SK-N-SH (cell line): ENCODE results near the gene CARS2. TPM values are rescaled to one million over a fixed set of nuclear protein-coding genes. Genes with fewer than 3 reads are reported as not detected.

Experiments used
- CTCF ChIA-PET: fragments of 300-600, 350-600 bp; formaldehyde crosslinking; extraction: SDS; loops from one replicate; lab custom pipeline; 2021; lab: Yijun Ruan, JAX
- POLR2A ChIA-PET: fragments of 350-600 bp; sonication (Branson Sonifier 250); formaldehyde crosslinking; extraction: SDS; loops from one replicate; lab custom pipeline; 2020; ENCODE audit warnings: antibody characterized with exemption, inconsistent platforms; lab: Yijun Ruan, JAX
- DNase-seq: peaks from one replicate; pipeline ENCODE4 v3.0.0; 2012
- H2AFZ ChIP-seq: fragments of 200-600 bp; sonication (generic); 2 replicates; pipeline ENCODE4 v1.8.1; 2016; ENCODE audit warnings: antibody characterized with exemption, mild to moderate bottlenecking, low read depth
- H3F3A ChIP-seq: fragments of 200-600 bp; sonication (generic); replicated peaks from 2 replicates; pipeline ENCODE3; 2016; ENCODE audit warnings: antibody characterized with exemption, mild to moderate bottlenecking; ENCODE audit not compliant: insufficient read depth
- H3K27ac ChIP-seq, 2 experiments: fragments of 200-500 bp in 1 of 2; fragments of 200-600 bp in 1 of 2; sonication (Bioruptor generic) in 1 of 2; sonication (generic), shearing (Covaris generic) in 1 of 2; 2 replicates each; pipeline versions ENCODE4 v1.5.1 to v1.6.1; 2014 to 2016; ENCODE audit warnings: low read depth in 2 of 2, inconsistent platforms in 1 of 2, low read length in 1 of 2, mild to moderate bottlenecking in 1 of 2, mixed read lengths in 1 of 2
- H3K27me3 ChIP-seq: fragments of 200-600 bp; sonication (generic), shearing (Covaris generic); 2 replicates; pipeline ENCODE4 v1.6.1; 2016; ENCODE audit warnings: mixed run types; ENCODE audit not compliant: insufficient read depth
- H3K36me3 ChIP-seq, 2 experiments: fragments of 200-500 bp in 1 of 2; fragments of 200-600 bp in 1 of 2; sonication (Bioruptor generic) in 1 of 2; sonication (generic) in 1 of 2; replicated peaks in 1 of 2; 2 replicates each; pipeline versions ENCODE3 to v1.5.1; 2014 to 2016; ENCODE audit warnings: low read length in 1 of 2, mild to moderate bottlenecking in 1 of 2; ENCODE audit not compliant: insufficient read depth in 2 of 2, control insufficient read depth in 1 of 2
- H3K4me1 ChIP-seq, 2 experiments: fragments of 200-500 bp in 1 of 2; fragments of 200-600 bp in 1 of 2; sonication (Bioruptor generic) in 1 of 2; sonication (generic), shearing (Covaris generic) in 1 of 2; 2 replicates each; pipeline versions ENCODE4 v1.5.1 to v1.6.1; 2014 to 2016; ENCODE audit warnings: low read depth in 1 of 2, low read length in 1 of 2, mixed run types in 1 of 2; ENCODE audit not compliant: insufficient read depth in 2 of 2, control insufficient read depth in 1 of 2
- H3K4me2 ChIP-seq: fragments of 200-600 bp; sonication (generic), shearing (Covaris generic); 2 replicates; pipeline ENCODE4 v1.6.1; 2017; ENCODE audit warnings: mixed run types
- H3K4me3 ChIP-seq, 2 experiments: fragments of 200-500 bp in 1 of 2; fragments of 200-600 bp in 1 of 2; sonication (Bioruptor generic) in 1 of 2; sonication (generic), shearing (Covaris generic) in 1 of 2; 2 replicates each; pipeline versions ENCODE4 v1.5.1 to v1.8.1; 2014 to 2016; ENCODE audit warnings: low read depth in 2 of 2, inconsistent platforms in 1 of 2, low read length in 1 of 2, mild to moderate bottlenecking in 1 of 2, mixed read lengths in 1 of 2, moderate library complexity in 1 of 2
- H3K79me2 ChIP-seq: fragments of 200-600 bp; sonication (generic); 2 replicates; pipeline ENCODE4 v1.8.1; 2017; ENCODE audit warnings: mild to moderate bottlenecking; ENCODE audit not compliant: insufficient read depth
- H3K9ac ChIP-seq: fragments of 200-600 bp; sonication (generic); 2 replicates; pipeline ENCODE4 v1.6.1; 2017; ENCODE audit warnings: mixed run types
- H3K9me2 ChIP-seq: fragments of 200-600 bp; sonication (generic); 2 replicates; pipeline ENCODE4 v1.6.1; 2017; ENCODE audit warnings: mixed run types
- H3K9me3 ChIP-seq: fragments of 200-600 bp; sonication (generic); 2 replicates; pipeline ENCODE4 v1.6.1; 2017; ENCODE audit warnings: mixed run types, mild to moderate bottlenecking, moderate library complexity
- H4K20me1 ChIP-seq: fragments of 200-600 bp; sonication (generic); 2 replicates; pipeline ENCODE4 v1.6.1; 2017; ENCODE audit warnings: mild to moderate bottlenecking, mixed run types; ENCODE audit not compliant: insufficient read depth
- CHD2 ChIP-seq: fragments of 150-350 bp; IDR thresholded peaks from 2 replicates; pipeline ENCODE4 v1.6.1; 2018; ENCODE audit warnings: low read length; ENCODE audit not compliant: partially characterized antibody
- ELF1 ChIP-seq: IDR thresholded peaks from 2 replicates; pipeline ENCODE4 v1.4.0; 2012
- EP300 ChIP-seq, 2 experiments: IDR thresholded peaks; 2 replicates each; pipeline versions ENCODE4 v1.4.0 to v1.6.1; 2012; ENCODE audit warnings: borderline replicate concordance in 1 of 2, low read depth in 1 of 2, low read length in 1 of 2
- EZH2phosphoT487 ChIP-seq: fragments of 200-600 bp; sonication (generic); IDR thresholded peaks from 2 replicates; pipeline ENCODE4 v1.6.1; 2017; ENCODE audit warnings: low read depth, mixed run types, mild to moderate bottlenecking, antibody characterized with exemption, moderate library complexity, borderline replicate concordance
- FOSL2 ChIP-seq: IDR thresholded peaks from 2 replicates; pipeline ENCODE4 v1.4.0; 2012; ENCODE audit warnings: low read depth, mild to moderate bottlenecking, moderate library complexity, borderline replicate concordance
- FOXM1 ChIP-seq: IDR thresholded peaks from 2 replicates; pipeline ENCODE4 v1.4.0; 2012; ENCODE audit warnings: low read depth, mild to moderate bottlenecking
- GATA2 ChIP-seq: sonication (generic); formaldehyde crosslinking; IDR thresholded peaks from 2 replicates; pipeline ENCODE4 v1.5.0; 2020; ENCODE audit warnings: mild to moderate bottlenecking, missing genetic modification reagents
- JUND ChIP-seq: IDR thresholded peaks from 2 replicates; pipeline ENCODE4 v1.4.0; 2012
- MXI1 ChIP-seq: IDR thresholded peaks from 2 replicates; pipeline ENCODE4 v1.6.1; 2012; ENCODE audit warnings: mild to moderate bottlenecking, low read depth, low read length, improper control_type of control experiment
- NFIC ChIP-seq: IDR thresholded peaks from 2 replicates; pipeline ENCODE4 v1.4.0; 2012; ENCODE audit warnings: borderline replicate concordance
- POLR2AphosphoS5 ChIP-seq: IDR thresholded peaks from 2 replicates; pipeline ENCODE4 v1.6.1; 2012; ENCODE audit warnings: low read depth, low read length
- RCOR1 ChIP-seq: fragments of 150-350 bp; IDR thresholded peaks from 2 replicates; pipeline ENCODE4 v1.6.1; 2017; ENCODE audit warnings: antibody characterized with exemption, low read length
- REST ChIP-seq: IDR thresholded peaks from 2 replicates; pipeline ENCODE4 v1.6.1; 2012; ENCODE audit warnings: mild to moderate bottlenecking, low read depth, low read length, moderate library complexity
- RFX5 ChIP-seq: IDR thresholded peaks from 2 replicates; pipeline ENCODE4 v1.6.1; 2012; ENCODE audit warnings: mild to moderate bottlenecking, improper control_type of control experiment, low read length
- RXRA ChIP-seq: IDR thresholded peaks from 2 replicates; pipeline ENCODE4 v1.4.0; 2012; ENCODE audit warnings: low read depth, mild to moderate bottlenecking, borderline replicate concordance
- SMC3 ChIP-seq: IDR thresholded peaks from 2 replicates; pipeline ENCODE4 v1.6.1; 2012; ENCODE audit warnings: low read depth, low read length, improper control_type of control experiment
- TAF1 ChIP-seq: IDR thresholded peaks from 2 replicates; pipeline ENCODE4 v1.6.1; 2012; ENCODE audit warnings: low read depth, mild to moderate bottlenecking, low read length, moderate library complexity, borderline replicate concordance
- TCF12 ChIP-seq: IDR thresholded peaks from 2 replicates; pipeline ENCODE4 v1.4.0; 2012
- TEAD4 ChIP-seq: IDR thresholded peaks from 2 replicates; pipeline ENCODE4 v1.4.0; 2012; ENCODE audit warnings: mild to moderate bottlenecking, borderline replicate concordance; ENCODE audit not compliant: insufficient read depth
- YY1 ChIP-seq: IDR thresholded peaks from 2 replicates; pipeline ENCODE4 v1.4.0; 2012; ENCODE audit warnings: low read depth, mild to moderate bottlenecking
- ZBTB33 ChIP-seq: IDR thresholded peaks from 2 replicates; pipeline ENCODE4 v1.4.0; 2012; ENCODE audit warnings: low read depth, borderline replicate concordance
- WGBS: methylation state at CpG from one replicate; pipeline ENCODE4 v1.1.6; 2017; ENCODE audit warnings: low lambda C conversion rate; 5-methylcytosine and 5-hydroxymethylcytosine counted together
- polyA plus RNA-seq, 3 experiments: library from polyadenylated mRNA; depleted of rRNA; stranded (reverse); fragments of >200 nt; gene quantifications; 2 replicates each; pipeline ENCODE4 v1.2.3, GENCODE V29; 2012

The CARS2 gene
- polyA plus RNA-seq, 1 of the 3 experiments (the other 2 are of a cell fraction) = 78.6 TPM

- Histone ChIP-seq H3K27ac (no peak overlapping the region), H3K27me3 (no peaks in the 10 kb centered on the region), H3K9me3 (no peaks in the 10 kb centered on the region), H4K20me1 (no peaks in the 10 kb centered on the region), H3K4me1 (peaks cover 0 to 4% of the 10 kb centered on the region in 2 experiments; a peak in 1 of 4 replicates), H3K9ac (no peak overlapping the region), H3F3A (no peaks in the 10 kb centered on the region), H3K4me2 (no peak overlapping the region), H2AFZ (no peak overlapping the region), H3K79me2 (no peaks in the 10 kb centered on the region), H3K9me2 (no peaks in the 10 kb centered on the region), H3K36me3 (peaks cover 0 to 17% of the 10 kb centered on the region in 2 experiments), H3K4me3 (no peak overlapping the region)
- POLR2A ChIA-PET = interaction anchor here (0.7 kb wide), 1 partner anchor 214 kb away, joined by 3 read pairs; no protein-coding TSS in a partner anchor
- TF ChIP-seq ZBTB33 = no peak
- no peak for TF ChIP-seq TEAD4
- CTCF ChIA-PET = interaction anchor here (1.0 to 1.7 kb wide), 2 partner anchors 11 to 15 kb away, joined by 3 to 4 read pairs; no protein-coding TSS in a partner anchor
- no peak for DNase-seq
- WGBS = 93% methylated on average over 13 of the region's 16 CpGs
Measured at GRCh38 chr13:110651726-110652230, 54.1 kb downstream of the CARS2 start.

GRCh38 chr13:110651271-110651670, 54.6 kb downstream of the CARS2 start:
- ChIA-PET CTCF (interaction anchor here (1.0 to 1.7 kb wide), 2 partner anchors 11 to 16 kb away, joined by 3 to 4 read pairs; no protein-coding TSS in a partner anchor), POLR2A (interaction anchor here (0.7 kb wide), 1 partner anchor 213 kb away, joined by 3 read pairs; no protein-coding TSS in a partner anchor)

GRCh38 chr13:110650436-110650835, 55.5 kb downstream of the CARS2 start:
- 95% methylated on average over 6 of the region's 14 CpGs for WGBS
- TF ChIP-seq TCF12 (no peak), REST (no peak), YY1 (no peak), RCOR1 (no peak), RFX5 (no peak), FOXM1 (no peak), TEAD4 (no peak), SMC3 (no peak)
- H3K9ac ChIP-seq = no peak overlapping the region
- H3K9me2 ChIP-seq = no peaks in the 10 kb centered on the region
- no peaks in the 10 kb centered on the region for H3K79me2 ChIP-seq
- no peak overlapping the region for H3K4me3 ChIP-seq
- no peak overlapping the region for H2AFZ ChIP-seq
- no peak for DNase-seq
- H3F3A ChIP-seq = no peaks in the 10 kb centered on the region
- H3K27me3 ChIP-seq = no peaks in the 10 kb centered on the region
- H3K4me2 ChIP-seq = no peak overlapping the region
- H3K36me3 ChIP-seq = peaks cover 0 to 19% of the 10 kb centered on the region in 2 experiments
- H4K20me1 ChIP-seq = no peaks in the 10 kb centered on the region
- POLR2A ChIA-PET = no interaction called here
- CTCF ChIA-PET = no interaction called here
- no peak overlapping the region for H3K27ac ChIP-seq
- peaks cover 0 to 4% of the 10 kb centered on the region in 2 experiments; a peak in 1 of 4 replicates for H3K4me1 ChIP-seq
- no peaks in the 10 kb centered on the region for H3K9me3 ChIP-seq

More at GRCh38 chr13:110651271-110651670, 54.6 kb downstream of the CARS2 start:
- H4K20me1 ChIP-seq = no peaks in the 10 kb centered on the region
- no peak overlapping the region for H3K4me2 ChIP-seq
- WGBS = 95% methylated on average over 8 of the region's 14 CpGs
- no peaks in the 10 kb centered on the region for H3K27me3 ChIP-seq
- no peaks in the 10 kb centered on the region for H3K9me2 ChIP-seq
- TF ChIP-seq EZH2phosphoT487 = no peak
- no peak for TF ChIP-seq ELF1
- no peak for TF ChIP-seq SMC3
- TF ChIP-seq POLR2AphosphoS5 = no peak
- TF ChIP-seq RXRA = no peak
- no peak for TF ChIP-seq EP300 (IDR thresholded peaks at IDR 0.05; ENCODE audit: borderline replicate concordance in 1 of 2, low read depth in 1 of 2, low read length in 1 of 2)
- no peak for TF ChIP-seq RFX5
- TF ChIP-seq CHD2 = no peak
- no peak for TF ChIP-seq JUND
- no peak for TF ChIP-seq NFIC
- no peak for TF ChIP-seq MXI1
- no peak for TF ChIP-seq TCF12
- no peak for TF ChIP-seq GATA2 (CRISPR knock-in tag)
- TF ChIP-seq FOSL2 = no peak
- TF ChIP-seq TAF1 = no peak
- H3K4me3 ChIP-seq = no peak overlapping the region
- peaks cover 0 to 17% of the 10 kb centered on the region in 2 experiments for H3K36me3 ChIP-seq
- no peaks in the 10 kb centered on the region for H3K9me3 ChIP-seq
- peaks cover 0 to 4% of the 10 kb centered on the region in 2 experiments; a peak in 1 of 4 replicates for H3K4me1 ChIP-seq
- H3K27ac ChIP-seq = no peak overlapping the region
- H3K79me2 ChIP-seq = no peaks in the 10 kb centered on the region
- no peak for DNase-seq
- no peak overlapping the region for H2AFZ ChIP-seq
- H3K9ac ChIP-seq = no peak overlapping the region
- no peaks in the 10 kb centered on the region for H3F3A ChIP-seq
